B cell (primary cell): ENCODE data around the gene PALM. TPM values are rescaled to one million over a fixed set of nuclear protein-coding genes. Genes with fewer than 3 reads are reported as not detected.

Source experiments
- ATAC-seq: fragments of 200-7000 bp; cut with Tn5 transposase; one replicate; pipeline ENCODE4 v1.10.0; 2021; ENCODE audit warnings: low read depth, mild to moderate bottlenecking, moderate number of reproducible peaks, moderate library complexity
- CTCF ChIA-PET: fragments of 350-600 bp; sonication (Branson Sonifier 250); formaldehyde crosslinking; loops from one replicate; lab custom pipeline; 2021; ENCODE audit warnings: antibody characterized with exemption, inconsistent platforms; lab: Charles Lee
- POLR2A ChIA-PET: fragments of 350-600 bp; sonication (Branson Sonifier 250); formaldehyde crosslinking; loops from one replicate; lab custom pipeline; 2021; ENCODE audit warnings: antibody characterized with exemption; lab: Charles Lee
- DNase-seq: peaks from one replicate; pipeline ENCODE4 v3.0.0; 2013
- H2AFZ ChIP-seq: 2 replicates; pipeline ENCODE4 v1.6.1; 2012; ENCODE audit warnings: mild to moderate bottlenecking, low read depth, low read length; ENCODE audit not compliant: insufficient read depth, poor library complexity, severe bottlenecking
- H3K27ac ChIP-seq, 2 donors: 1 replicate in 1 of 2; 2 replicates in 1 of 2; pipeline ENCODE4 v1.5.1; 2012 to 2013; ENCODE audit warnings: low read length in 2 of 2, mild to moderate bottlenecking in 2 of 2, moderate library complexity in 1 of 2
- H3K27me3 ChIP-seq, 4 experiments: fragments of 200-600 bp in 1 of 4; sonication (generic) in 1 of 4; replicated peaks in 1 of 4; 1 replicate in 2 of 4; 2 replicates in 2 of 4; pipeline versions ENCODE4 v1.6.1 to v1.7.0; 2013 to 2016; ENCODE audit warnings: low read length in 3 of 4, mild to moderate bottlenecking in 2 of 4, mixed read lengths in 1 of 4, moderate library complexity in 1 of 4; ENCODE audit not compliant: insufficient read depth in 4 of 4, control insufficient read depth in 3 of 4; ENCODE audit errors: control extremely low read depth in 1 of 4
- H3K36me3 ChIP-seq, 2 experiments: replicated peaks in 1 of 2; 1 replicate in 1 of 2; 2 replicates in 1 of 2; pipeline versions ENCODE4 v1.6.1 to v1.7.1; 2013; ENCODE audit warnings: low read length in 1 of 2; ENCODE audit not compliant: insufficient read depth in 2 of 2, control insufficient read depth in 1 of 2; ENCODE audit errors: control extremely low read depth in 1 of 2, extremely low read depth in 1 of 2
- H3K4me1 ChIP-seq, 2 donors: fragments of 200-600 bp in 1 of 2; sonication (generic) in 1 of 2; 1 replicate in 1 of 2; 2 replicates in 1 of 2; pipeline versions ENCODE4 v1.5.1 to v1.6.1; 2013 to 2017; ENCODE audit warnings: low read length in 2 of 2; ENCODE audit not compliant: control insufficient read depth in 2 of 2, insufficient read depth in 2 of 2
- H3K4me2 ChIP-seq: replicated peaks from 2 replicates; pipeline ENCODE3; 2012; ENCODE audit warnings: mild to moderate bottlenecking, low read depth, low read length; ENCODE audit not compliant: poor library complexity, severe bottlenecking
- H3K4me3 ChIP-seq, 5 experiments: fragments of 200-600 bp in 1 of 5; sonication (generic) in 1 of 5; 1 replicate in 3 of 5; 2 replicates in 2 of 5; pipeline versions ENCODE4 v1.5.1 to v1.7.0; 2011 to 2016; ENCODE audit warnings: low read length in 4 of 5, mild to moderate bottlenecking in 4 of 5, low read depth in 2 of 5, control low read depth in 1 of 5, moderate library complexity in 1 of 5; ENCODE audit not compliant: insufficient read depth in 1 of 5; ENCODE audit errors: control extremely low read depth in 1 of 5, extremely low read depth in 1 of 5
- H3K79me2 ChIP-seq: fragments of 200-600 bp; sonication (generic); one replicate; pipeline ENCODE4 v1.6.0; 2016; ENCODE audit warnings: low read length; ENCODE audit not compliant: control insufficient read depth, insufficient read depth
- H3K9ac ChIP-seq: fragments of 200-600 bp; sonication (generic); 2 replicates; pipeline ENCODE4 v1.6.1; 2017; ENCODE audit warnings: mild to moderate bottlenecking, low read length, moderate library complexity
- H3K9me3 ChIP-seq, 3 donors: one replicate each; pipeline versions ENCODE4 v1.6.1 to v1.7.1; 2013; ENCODE audit warnings: low read length in 2 of 3; ENCODE audit not compliant: control insufficient read depth in 2 of 3, insufficient read depth in 1 of 3; ENCODE audit errors: control extremely low read depth in 1 of 3
- H4K20me1 ChIP-seq: 2 replicates; pipeline ENCODE4 v1.6.0; 2012; ENCODE audit warnings: mild to moderate bottlenecking, low read length; ENCODE audit not compliant: insufficient read depth, control insufficient read depth, poor library complexity, severe bottlenecking
- H3K27ac Mint-ChIP-seq: one replicate; pipeline ENCODE4 v1.8.0; 2021; ENCODE audit warnings: mixed read lengths
- H3K27me3 Mint-ChIP-seq: one replicate; pipeline ENCODE4 v1.8.0; 2021; ENCODE audit warnings: mixed read lengths
- H3K4me1 Mint-ChIP-seq: one replicate; pipeline ENCODE4 v1.8.0; 2021; ENCODE audit warnings: mixed read lengths
- H3K4me3 Mint-ChIP-seq: one replicate; pipeline ENCODE4 v1.8.0; 2021; ENCODE audit warnings: mixed read lengths
- H3K9me3 Mint-ChIP-seq: one replicate; pipeline ENCODE4 v1.8.0; 2022; ENCODE audit warnings: mixed read lengths; ENCODE audit not compliant: insufficient read depth
- EZH2 ChIP-seq: IDR thresholded peaks from 2 replicates; pipeline ENCODE4 v1.6.1; 2012; ENCODE audit warnings: borderline replicate concordance, low read depth, mild to moderate bottlenecking, moderate library complexity, low read length; ENCODE audit not compliant: insufficient read depth, poor library complexity, severe bottlenecking
- WGBS: methylation state at CpG from one replicate; pipeline ENCODE4 v1.1.5; 2013; ENCODE audit warnings: missing lambda C conversion rate; ENCODE audit not compliant: insufficient coverage; 5-methylcytosine and 5-hydroxymethylcytosine counted together
- intact Hi-C: fragments of 100-400 bp; cut with micrococcal nuclease; formaldehyde crosslinking; loops from one replicate; pipeline ENCODE4 v1.10.0; 2022
- polyA plus RNA-seq: library from polyadenylated mRNA; depleted of rRNA; stranded (reverse); fragments of >200 nt; gene quantifications from 2 replicates; pipeline ENCODE4 v1.2.3, GENCODE V29; 2012
- total RNA-seq, 2 donors: library from RNA; stranded (reverse); fragments of 120-200 nt in 1 of 2; gene quantifications; 1 replicate in 1 of 2; 2 replicates in 1 of 2; pipeline versions ENCODE4 v1.2.3 to v1.2.4, GENCODE V29; 2013 to 2022
- TF ChIP-seq, protein P1 (sequence below): fragments of 200-600 bp; IDR thresholded peaks from one replicate; pipeline ENCODE4 v1.8.0; 2022; ENCODE audit warnings: antibody characterized with exemption, mild to moderate bottlenecking

The PALM gene
- total and polyA plus RNA-seq, 2 donors (not counting 1 experiment from before 2014, with no cell fraction given), result 0.15 TPM; not detected in 1

DNA sequence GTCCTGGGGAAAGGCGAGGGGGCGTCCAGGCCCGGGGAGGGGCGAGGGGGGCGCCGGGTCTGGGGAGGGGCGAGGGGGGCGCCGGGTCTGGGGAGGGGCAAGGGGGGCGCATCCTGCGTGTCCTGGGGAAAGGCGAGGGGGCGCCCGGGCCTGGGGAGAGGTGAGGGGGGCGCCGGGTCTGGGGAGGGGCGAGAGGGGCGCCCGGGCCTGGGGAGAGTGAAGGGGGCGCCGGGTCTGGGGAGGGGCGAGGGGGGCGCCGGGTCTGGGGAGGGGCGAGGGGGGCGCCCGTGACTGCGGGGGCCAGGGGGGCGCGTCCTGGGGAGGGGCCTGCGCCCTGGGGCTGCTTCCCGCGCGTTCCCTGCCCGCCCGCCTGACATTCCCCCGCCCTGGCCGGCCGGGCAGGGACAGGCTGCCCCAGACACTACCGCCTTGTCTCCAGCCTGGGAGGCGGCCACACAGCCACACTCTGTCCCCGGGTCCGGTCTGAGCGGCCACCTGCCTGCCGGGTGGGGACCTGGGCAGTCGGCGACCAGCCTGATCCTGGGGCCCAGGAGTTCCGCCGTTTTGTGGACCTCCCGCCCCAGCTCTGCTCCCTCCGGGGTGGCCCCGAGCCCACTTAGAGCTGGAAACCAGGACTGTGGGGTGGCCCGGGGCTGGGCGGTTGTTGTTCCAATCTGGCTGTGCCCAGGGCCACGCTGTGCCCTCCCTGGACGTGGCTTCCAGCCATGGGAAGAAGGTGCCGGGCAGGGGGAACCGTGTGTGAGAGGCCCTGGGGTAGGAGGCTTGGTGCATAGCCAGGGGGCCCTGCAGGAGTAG is 11.8 kb downstream of the PALM start:
- H3K79me2 ChIP-seq, result no peaks in the 10 kb centered on the region
- Mint-ChIP-seq H3K4me3 (no peak overlapping the region), H3K9me3 (peaks cover 3% of the 10 kb centered on the region), H3K27me3 (peaks cover 15% of the 10 kb centered on the region), H3K27ac (peak overlapping the region; percentile 26), H3K4me1 (peaks cover 11% of the 10 kb centered on the region)
- DNase-seq (no peak), ATAC-seq (no peak)
- POLR2A ChIA-PET, result no interaction called here
- no peaks in the 10 kb centered on the region for H3K36me3 ChIP-seq
- no peak overlapping the region for H3K27ac ChIP-seq
- CTCF ChIA-PET, result no interaction called here
- H3K9me3 ChIP-seq, result peaks cover 0 to 18% (median 0%) of the 10 kb centered on the region in 3 donors
- no peaks in the 10 kb centered on the region for H4K20me1 ChIP-seq
- H2AFZ ChIP-seq, result no peak overlapping the region
- peaks cover 14 to 22% of the 10 kb centered on the region in 2 donors for H3K4me1 ChIP-seq
- intact Hi-C loops, result no loop called here
- no peak overlapping the region for H3K9ac ChIP-seq
- TF ChIP-seq EZH2, result no peak
- TF ChIP-seq, protein P1, sequence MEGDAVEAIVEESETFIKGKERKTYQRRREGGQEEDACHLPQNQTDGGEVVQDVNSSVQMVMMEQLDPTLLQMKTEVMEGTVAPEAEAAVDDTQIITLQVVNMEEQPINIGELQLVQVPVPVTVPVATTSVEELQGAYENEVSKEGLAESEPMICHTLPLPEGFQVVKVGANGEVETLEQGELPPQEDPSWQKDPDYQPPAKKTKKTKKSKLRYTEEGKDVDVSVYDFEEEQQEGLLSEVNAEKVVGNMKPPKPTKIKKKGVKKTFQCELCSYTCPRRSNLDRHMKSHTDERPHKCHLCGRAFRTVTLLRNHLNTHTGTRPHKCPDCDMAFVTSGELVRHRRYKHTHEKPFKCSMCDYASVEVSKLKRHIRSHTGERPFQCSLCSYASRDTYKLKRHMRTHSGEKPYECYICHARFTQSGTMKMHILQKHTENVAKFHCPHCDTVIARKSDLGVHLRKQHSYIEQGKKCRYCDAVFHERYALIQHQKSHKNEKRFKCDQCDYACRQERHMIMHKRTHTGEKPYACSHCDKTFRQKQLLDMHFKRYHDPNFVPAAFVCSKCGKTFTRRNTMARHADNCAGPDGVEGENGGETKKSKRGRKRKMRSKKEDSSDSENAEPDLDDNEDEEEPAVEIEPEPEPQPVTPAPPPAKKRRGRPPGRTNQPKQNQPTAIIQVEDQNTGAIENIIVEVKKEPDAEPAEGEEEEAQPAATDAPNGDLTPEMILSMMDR, result no peak
- no peak overlapping the region for H3K4me2 ChIP-seq
- 30% methylated on average over 35 of the region's 58 CpGs for WGBS
- peaks cover 0 to 37% (median 7%) of the 10 kb centered on the region in 4 experiments for H3K27me3 ChIP-seq
- no peak overlapping the region for H3K4me3 ChIP-seq

DNA sequence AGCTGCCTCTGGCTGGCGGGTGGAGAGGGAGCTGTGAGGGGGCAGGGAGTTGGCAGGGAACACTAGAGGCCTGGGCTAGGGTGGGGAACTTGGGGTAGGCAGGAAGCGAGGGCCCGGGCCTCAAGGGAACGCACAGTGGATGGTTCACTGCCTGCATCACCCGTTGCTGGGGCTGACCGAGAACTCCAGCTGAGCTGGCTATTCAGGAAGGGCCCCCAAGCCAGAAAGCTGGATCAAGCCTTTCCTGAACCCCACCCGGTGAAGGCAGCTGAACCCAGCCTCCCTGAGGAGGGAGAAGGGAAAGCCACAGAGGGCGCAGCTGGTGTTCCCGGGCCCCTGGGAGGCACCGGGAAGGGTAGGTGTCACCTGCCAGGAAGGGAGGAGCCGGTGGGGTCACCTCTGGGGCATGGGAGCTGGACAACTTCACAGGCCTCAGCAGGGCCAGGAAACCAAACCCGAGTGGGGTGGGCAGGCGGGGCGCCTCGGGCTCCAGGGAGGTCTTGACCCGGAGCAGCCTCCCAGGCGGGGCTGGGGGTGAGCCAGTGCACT is 13.9 kb downstream of the PALM start:
- ATAC-seq (peak; percentile 53), DNase-seq (no peak)
- Histone ChIP-seq H3K4me2 (peak overlapping the region; percentile 66), H3K27me3 (peaks cover 0 to 35% (median 6%) of the 10 kb centered on the region in 4 experiments), H3K4me3 (no peak overlapping the region), H3K9me3 (peaks cover 0 to 7% (median 0%) of the 10 kb centered on the region in 3 donors), H4K20me1 (no peaks in the 10 kb centered on the region), H3K9ac (peak overlapping the region; percentile 11), H3K79me2 (no peaks in the 10 kb centered on the region), H2AFZ (peak overlapping the region; percentile 49), H3K36me3 (no peaks in the 10 kb centered on the region), H3K27ac (no peak overlapping the region), H3K4me1 (peaks cover 14 to 22% of the 10 kb centered on the region in 2 donors)
- ChIA-PET CTCF (interaction anchor here (0.6 to 1.3 kb wide), 4 partner anchors 11 to 224 kb away, joined by 3 read pairs; no protein-coding TSS in a partner anchor), POLR2A (no interaction called here)
- H3K27me3 Mint-ChIP-seq, result peaks cover 10% of the 10 kb centered on the region
- 8% methylated on average over 17 of the region's 17 CpGs for WGBS
- intact Hi-C loops, result no loop called here
- H3K4me3 Mint-ChIP-seq, result peak overlapping the region; percentile 55
- TF ChIP-seq, protein P1, result no peak
- no peak for TF ChIP-seq EZH2
- H3K9me3 Mint-ChIP-seq, result no peaks in the 10 kb centered on the region
- no peak overlapping the region for H3K27ac Mint-ChIP-seq
- peaks cover 11% of the 10 kb centered on the region for H3K4me1 Mint-ChIP-seq
